ENCODE results near the gene SNAP91.

DNA sequence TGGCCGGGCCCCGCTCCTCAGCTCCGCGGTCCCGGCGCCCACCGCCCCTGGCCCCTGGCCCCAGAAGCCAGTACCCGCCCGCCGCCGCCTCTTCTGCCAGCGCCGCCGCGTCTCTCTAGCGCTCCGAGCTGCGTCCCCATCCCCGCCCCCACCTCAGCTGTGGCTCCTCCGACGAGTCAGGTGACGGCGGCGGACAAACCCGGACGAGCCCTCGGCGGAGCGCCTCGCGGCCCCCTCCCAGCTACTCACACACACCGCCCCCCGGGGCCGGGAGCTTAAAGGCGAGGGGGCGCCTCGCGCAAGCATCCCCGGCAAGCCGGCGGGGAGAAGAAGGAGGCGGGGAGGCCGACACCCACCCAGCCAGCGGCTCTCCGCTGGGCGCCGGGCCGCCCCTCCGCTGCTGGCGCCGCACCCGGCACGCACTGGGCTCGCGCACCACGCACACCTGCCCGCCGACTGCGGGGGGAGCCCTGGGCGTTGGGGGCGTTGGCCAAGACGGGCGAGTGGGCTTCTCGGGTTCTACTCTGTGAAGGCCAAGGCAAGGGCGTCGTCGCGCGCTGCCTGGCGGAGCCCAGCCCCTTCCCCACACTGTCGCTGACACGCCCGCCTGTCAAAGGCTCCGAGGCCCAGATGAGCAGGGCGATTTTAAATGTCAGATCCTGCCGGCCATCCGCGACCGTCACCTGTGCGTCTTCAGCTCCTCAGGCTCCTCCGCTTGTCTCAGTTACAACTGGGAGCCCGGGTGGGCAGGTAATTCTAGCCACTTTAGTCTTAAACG lies at the start of gene SNAP91:
- no peak for TF ChIP-seq CTCF (optimal IDR thresholded peaks at IDR 0.05 in 1 of 3, IDR thresholded peaks at IDR 0.05 in 1 of 3, conservative IDR thresholded peaks at IDR 0.05 in 1 of 3; ENCODE audit: extremely low read depth in 1 of 3, insufficient read depth in 2 of 3, low read length in 3 of 3)
- TF ChIP-seq EZH2 (IDR thresholded peaks at IDR 0.05; ENCODE audit: low read length), result peak; percentile 91
